SK-N-SH (cell line): ENCODE data around the gene SH2B3. TPM values are rescaled to one million over a fixed set of nuclear protein-coding genes. Genes with fewer than 3 reads are reported as not detected.

Source experiments
- CTCF ChIA-PET: fragments of 300-600, 350-600 bp; formaldehyde crosslinking; extraction: SDS; loops from one replicate; lab custom pipeline; 2021; lab: Yijun Ruan, JAX
- POLR2A ChIA-PET: fragments of 350-600 bp; sonication (Branson Sonifier 250); formaldehyde crosslinking; extraction: SDS; loops from one replicate; lab custom pipeline; 2020; ENCODE audit warnings: antibody characterized with exemption, inconsistent platforms; lab: Yijun Ruan, JAX
- DNase-seq: peaks from one replicate; pipeline ENCODE4 v3.0.0; 2012
- H2AFZ ChIP-seq: fragments of 200-600 bp; sonication (generic); 2 replicates; pipeline ENCODE4 v1.8.1; 2016; ENCODE audit warnings: antibody characterized with exemption, mild to moderate bottlenecking, low read depth
- H3F3A ChIP-seq: fragments of 200-600 bp; sonication (generic); replicated peaks from 2 replicates; pipeline ENCODE3; 2016; ENCODE audit warnings: antibody characterized with exemption, mild to moderate bottlenecking; ENCODE audit not compliant: insufficient read depth
- H3K27ac ChIP-seq, 2 experiments: fragments of 200-500 bp in 1 of 2; fragments of 200-600 bp in 1 of 2; sonication (Bioruptor generic) in 1 of 2; sonication (generic), shearing (Covaris generic) in 1 of 2; 2 replicates each; pipeline versions ENCODE4 v1.5.1 to v1.6.1; 2014 to 2016; ENCODE audit warnings: low read depth in 2 of 2, inconsistent platforms in 1 of 2, low read length in 1 of 2, mild to moderate bottlenecking in 1 of 2, mixed read lengths in 1 of 2
- H3K27me3 ChIP-seq: fragments of 200-600 bp; sonication (generic), shearing (Covaris generic); 2 replicates; pipeline ENCODE4 v1.6.1; 2016; ENCODE audit warnings: mixed run types; ENCODE audit not compliant: insufficient read depth
- H3K36me3 ChIP-seq, 2 experiments: fragments of 200-500 bp in 1 of 2; fragments of 200-600 bp in 1 of 2; sonication (Bioruptor generic) in 1 of 2; sonication (generic) in 1 of 2; replicated peaks in 1 of 2; 2 replicates each; pipeline versions ENCODE3 to v1.5.1; 2014 to 2016; ENCODE audit warnings: low read length in 1 of 2, mild to moderate bottlenecking in 1 of 2; ENCODE audit not compliant: insufficient read depth in 2 of 2, control insufficient read depth in 1 of 2
- H3K4me1 ChIP-seq, 2 experiments: fragments of 200-500 bp in 1 of 2; fragments of 200-600 bp in 1 of 2; sonication (Bioruptor generic) in 1 of 2; sonication (generic), shearing (Covaris generic) in 1 of 2; 2 replicates each; pipeline versions ENCODE4 v1.5.1 to v1.6.1; 2014 to 2016; ENCODE audit warnings: low read depth in 1 of 2, low read length in 1 of 2, mixed run types in 1 of 2; ENCODE audit not compliant: insufficient read depth in 2 of 2, control insufficient read depth in 1 of 2
- H3K4me2 ChIP-seq: fragments of 200-600 bp; sonication (generic), shearing (Covaris generic); 2 replicates; pipeline ENCODE4 v1.6.1; 2017; ENCODE audit warnings: mixed run types
- H3K4me3 ChIP-seq, 2 experiments: fragments of 200-500 bp in 1 of 2; fragments of 200-600 bp in 1 of 2; sonication (Bioruptor generic) in 1 of 2; sonication (generic), shearing (Covaris generic) in 1 of 2; 2 replicates each; pipeline versions ENCODE4 v1.5.1 to v1.8.1; 2014 to 2016; ENCODE audit warnings: low read depth in 2 of 2, inconsistent platforms in 1 of 2, low read length in 1 of 2, mild to moderate bottlenecking in 1 of 2, mixed read lengths in 1 of 2, moderate library complexity in 1 of 2
- H3K79me2 ChIP-seq: fragments of 200-600 bp; sonication (generic); 2 replicates; pipeline ENCODE4 v1.8.1; 2017; ENCODE audit warnings: mild to moderate bottlenecking; ENCODE audit not compliant: insufficient read depth
- H3K9ac ChIP-seq: fragments of 200-600 bp; sonication (generic); 2 replicates; pipeline ENCODE4 v1.6.1; 2017; ENCODE audit warnings: mixed run types
- H3K9me2 ChIP-seq: fragments of 200-600 bp; sonication (generic); 2 replicates; pipeline ENCODE4 v1.6.1; 2017; ENCODE audit warnings: mixed run types
- H3K9me3 ChIP-seq: fragments of 200-600 bp; sonication (generic); 2 replicates; pipeline ENCODE4 v1.6.1; 2017; ENCODE audit warnings: mixed run types, mild to moderate bottlenecking, moderate library complexity
- H4K20me1 ChIP-seq: fragments of 200-600 bp; sonication (generic); 2 replicates; pipeline ENCODE4 v1.6.1; 2017; ENCODE audit warnings: mild to moderate bottlenecking, mixed run types; ENCODE audit not compliant: insufficient read depth
- ELF1 ChIP-seq: IDR thresholded peaks from 2 replicates; pipeline ENCODE4 v1.4.0; 2012
- FOSL2 ChIP-seq: IDR thresholded peaks from 2 replicates; pipeline ENCODE4 v1.4.0; 2012; ENCODE audit warnings: low read depth, mild to moderate bottlenecking, moderate library complexity, borderline replicate concordance
- FOXJ3 ChIP-seq: sonication (generic); formaldehyde crosslinking; IDR thresholded peaks from 2 replicates; pipeline ENCODE4 v1.5.1; 2020; ENCODE audit warnings: mild to moderate bottlenecking, missing genetic modification reagents
- FOXM1 ChIP-seq: IDR thresholded peaks from 2 replicates; pipeline ENCODE4 v1.4.0; 2012; ENCODE audit warnings: low read depth, mild to moderate bottlenecking
- MEF2A ChIP-seq: IDR thresholded peaks from 2 replicates; pipeline ENCODE4 v1.4.0; 2012; ENCODE audit warnings: low read depth, borderline replicate concordance
- POLR2AphosphoS5 ChIP-seq: IDR thresholded peaks from 2 replicates; pipeline ENCODE4 v1.6.1; 2012; ENCODE audit warnings: low read depth, low read length
- RAD21 ChIP-seq: IDR thresholded peaks from 2 replicates; pipeline ENCODE4 v1.6.1; 2012; ENCODE audit warnings: mild to moderate bottlenecking, low read length
- REST ChIP-seq: IDR thresholded peaks from 2 replicates; pipeline ENCODE4 v1.6.1; 2012; ENCODE audit warnings: mild to moderate bottlenecking, low read depth, low read length, moderate library complexity
- SMC3 ChIP-seq: IDR thresholded peaks from 2 replicates; pipeline ENCODE4 v1.6.1; 2012; ENCODE audit warnings: low read depth, low read length, improper control_type of control experiment
- TAF1 ChIP-seq: IDR thresholded peaks from 2 replicates; pipeline ENCODE4 v1.6.1; 2012; ENCODE audit warnings: low read depth, mild to moderate bottlenecking, low read length, moderate library complexity, borderline replicate concordance
- WGBS: methylation state at CpG from one replicate; pipeline ENCODE4 v1.1.6; 2017; ENCODE audit warnings: low lambda C conversion rate; 5-methylcytosine and 5-hydroxymethylcytosine counted together
- polyA plus RNA-seq, 3 experiments: library from polyadenylated mRNA; depleted of rRNA; stranded (reverse); fragments of >200 nt; gene quantifications; 2 replicates each; pipeline ENCODE4 v1.2.3, GENCODE V29; 2012
- TF ChIP-seq, protein P1 (sequence below): IDR thresholded peaks from 2 replicates; pipeline ENCODE4; 2012
- TF ChIP-seq, protein P2 (sequence below): fragments of 200-600 bp; sonication (generic); IDR thresholded peaks from 2 replicates; pipeline ENCODE4 v1.6.1; 2017; ENCODE audit warnings: antibody characterized with exemption, mild to moderate bottlenecking, moderate library complexity

The SH2B3 gene
- polyA plus RNA-seq, 1 of the 3 experiments (the other 2 are of a cell fraction), result 15.6 TPM

DNA sequence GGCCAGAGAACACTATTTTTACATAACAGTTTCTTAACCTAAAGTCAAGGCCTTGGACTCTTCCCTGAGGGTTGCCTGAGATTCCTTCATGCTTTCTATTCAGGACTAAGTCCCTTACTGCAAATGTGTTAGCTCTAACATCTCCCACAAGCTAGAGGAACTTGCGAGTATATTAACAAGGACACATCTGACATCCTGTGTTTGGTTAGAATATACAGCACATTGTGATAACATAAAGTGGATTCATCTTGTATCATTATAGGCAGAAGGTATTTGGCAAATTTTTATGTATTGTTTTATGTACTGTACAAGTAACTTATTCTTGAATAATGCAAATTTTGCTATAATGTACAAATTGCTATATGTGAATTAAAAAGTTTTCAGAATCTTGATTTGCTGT, 45.5 kb downstream of the SH2B3 start:
- H3K9me2 ChIP-seq, result no peaks in the 10 kb centered on the region
- H3K27ac ChIP-seq, result peak overlapping the region in 1 of 2 experiments; percentile 38; a peak in 2 of 4 replicates
- no peaks in the 10 kb centered on the region for H3K27me3 ChIP-seq
- H3K79me2 ChIP-seq, result peaks cover 8% of the 10 kb centered on the region; the same call in 1 of the 2 replicates
- H3K4me2 ChIP-seq, result no peak overlapping the region
- peaks cover 50 to 91% of the 10 kb centered on the region in 2 experiments for H3K36me3 ChIP-seq
- peaks cover 24% of the 10 kb centered on the region for H4K20me1 ChIP-seq
- DNase-seq, result no peak
- no peak overlapping the region for H2AFZ ChIP-seq
- TF ChIP-seq REST (no peak), ELF1 (no peak), FOXM1 (no peak), FOSL2 (no peak), POLR2AphosphoS5 (no peak), FOXJ3 (no peak), TAF1 (no peak)
- TF ChIP-seq, protein P1, sequence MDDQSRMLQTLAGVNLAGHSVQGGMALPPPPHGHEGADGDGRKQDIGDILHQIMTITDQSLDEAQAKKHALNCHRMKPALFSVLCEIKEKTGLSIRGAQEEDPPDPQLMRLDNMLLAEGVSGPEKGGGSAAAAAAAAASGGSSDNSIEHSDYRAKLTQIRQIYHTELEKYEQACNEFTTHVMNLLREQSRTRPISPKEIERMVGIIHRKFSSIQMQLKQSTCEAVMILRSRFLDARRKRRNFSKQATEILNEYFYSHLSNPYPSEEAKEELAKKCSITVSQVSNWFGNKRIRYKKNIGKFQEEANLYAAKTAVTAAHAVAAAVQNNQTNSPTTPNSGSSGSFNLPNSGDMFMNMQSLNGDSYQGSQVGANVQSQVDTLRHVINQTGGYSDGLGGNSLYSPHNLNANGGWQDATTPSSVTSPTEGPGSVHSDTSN, result no peak
- no peaks in the 10 kb centered on the region for H3K9me3 ChIP-seq
- H3K4me3 ChIP-seq, result no peak overlapping the region
- WGBS, result 89% methylated on average over 1 of the region's 1 CpG
- H3F3A ChIP-seq, result peaks cover 73% of the 10 kb centered on the region
- H3K4me1 ChIP-seq, result peaks cover 11 to 56% of the 10 kb centered on the region in 2 experiments
- no peak overlapping the region for H3K9ac ChIP-seq
- CTCF ChIA-PET, result interaction anchor here (0.9 to 28.3 kb wide), 33 partner anchors 10 to 514 kb away, joined by 3 to 618 read pairs (median 6); partner anchors contain the start of genes ACAD10, BRAP and SH2B3
- POLR2A ChIA-PET, result no interaction called here

- Histone ChIP-seq H3K4me1 (peaks cover 6 to 51% of the 10 kb centered on the region in 2 experiments), H3K4me3 (peak overlapping the region in 1 of 2 experiments; percentile 18; a peak in 1 of 4 replicates), H3K27me3 (no peaks in the 10 kb centered on the region), H3K9ac (no peak overlapping the region), H3F3A (peaks cover 69% of the 10 kb centered on the region), H3K4me2 (no peak overlapping the region), H3K9me2 (no peaks in the 10 kb centered on the region), H2AFZ (no peak overlapping the region), H3K79me2 (peaks cover 8% of the 10 kb centered on the region; the same call in 1 of the 2 replicates), H4K20me1 (peaks cover 19% of the 10 kb centered on the region), H3K27ac (peak overlapping the region in 1 of 2 experiments; percentile 38; a peak in 1 of 4 replicates), H3K36me3 (peaks cover 55 to 92% of the 10 kb centered on the region in 2 experiments), H3K9me3 (no peaks in the 10 kb centered on the region)
- 31% methylated on average over 6 of the region's 6 CpGs for WGBS
- DNase-seq, result peak; percentile 62
- ChIA-PET POLR2A (no interaction called here), CTCF (interaction anchor here (0.6 to 28.3 kb wide), 46 partner anchors 10 to 528 kb away, joined by 3 to 618 read pairs (median 5); partner anchors contain the start of genes ACAD10, BRAP and SH2B3)
- TF ChIP-seq, protein P2, sequence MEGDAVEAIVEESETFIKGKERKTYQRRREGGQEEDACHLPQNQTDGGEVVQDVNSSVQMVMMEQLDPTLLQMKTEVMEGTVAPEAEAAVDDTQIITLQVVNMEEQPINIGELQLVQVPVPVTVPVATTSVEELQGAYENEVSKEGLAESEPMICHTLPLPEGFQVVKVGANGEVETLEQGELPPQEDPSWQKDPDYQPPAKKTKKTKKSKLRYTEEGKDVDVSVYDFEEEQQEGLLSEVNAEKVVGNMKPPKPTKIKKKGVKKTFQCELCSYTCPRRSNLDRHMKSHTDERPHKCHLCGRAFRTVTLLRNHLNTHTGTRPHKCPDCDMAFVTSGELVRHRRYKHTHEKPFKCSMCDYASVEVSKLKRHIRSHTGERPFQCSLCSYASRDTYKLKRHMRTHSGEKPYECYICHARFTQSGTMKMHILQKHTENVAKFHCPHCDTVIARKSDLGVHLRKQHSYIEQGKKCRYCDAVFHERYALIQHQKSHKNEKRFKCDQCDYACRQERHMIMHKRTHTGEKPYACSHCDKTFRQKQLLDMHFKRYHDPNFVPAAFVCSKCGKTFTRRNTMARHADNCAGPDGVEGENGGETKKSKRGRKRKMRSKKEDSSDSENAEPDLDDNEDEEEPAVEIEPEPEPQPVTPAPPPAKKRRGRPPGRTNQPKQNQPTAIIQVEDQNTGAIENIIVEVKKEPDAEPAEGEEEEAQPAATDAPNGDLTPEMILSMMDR, result peak; percentile 91
- TF ChIP-seq MEF2A, result no peak
- TF ChIP-seq POLR2AphosphoS5, result 0 out of 2 replicates have a peak, but pooled peaks have one; percentile 31
- peak; percentile 61 for TF ChIP-seq SMC3
- TF ChIP-seq, protein P1, result no peak
- peak; percentile 87 for TF ChIP-seq RAD21
These were observed 46.0 kb downstream of the SH2B3 start for GRCh38 chr12:111451649-111452129.
